Testis (tissue), 3 donors: ENCODE data around the gene EIF5A2. TPM values are rescaled to one million over a fixed set of nuclear protein-coding genes. Genes with fewer than 3 reads are reported as not detected.

ENCODE experiments used
- DNase-seq: peaks from one replicate; pipeline ENCODE4 v3.0.0-alpha.2; 2019
- H3K27ac ChIP-seq, 2 donors: fragments of 200-600 bp; sonication (generic); one replicate each; pipeline ENCODE4 v1.5.1; 2019
- H3K27me3 ChIP-seq: fragments of 200-600 bp; sonication (generic); one replicate; pipeline ENCODE4 v1.5.1; 2019
- H3K36me3 ChIP-seq: fragments of 200-600 bp; sonication (generic); one replicate; pipeline ENCODE4 v1.5.1; 2017; ENCODE audit warnings: low read depth; ENCODE audit errors: missing control alignments
- H3K4me1 ChIP-seq: fragments of 200-600 bp; sonication (generic); one replicate; pipeline ENCODE4 v1.5.1; 2019
- H3K4me3 ChIP-seq, 2 donors: fragments of 200-600 bp; sonication (generic); one replicate each; pipeline ENCODE4 v1.5.1; 2017 to 2019
- H3K9me3 ChIP-seq: fragments of 200-600 bp; sonication (generic); one replicate; pipeline ENCODE4 v1.5.1; 2017
- POLR2A ChIP-seq: fragments of 450-650 bp; IDR thresholded peaks from one replicate; pipeline ENCODE4 v1.6.1; 2017; ENCODE audit warnings: antibody characterized with exemption, mild to moderate bottlenecking, moderate library complexity
- WGBS, 2 donors: methylation state at CpG; one replicate each; pipeline ENCODE4 v1.1.5; 2018; 5-methylcytosine and 5-hydroxymethylcytosine counted together
- intact Hi-C: fragments of 100-400 bp; cut with DNase I; formaldehyde crosslinking; loops from one replicate; pipeline ENCODE4 v1.15.1; 2023; ENCODE audit warnings: low total_unique reads
- polyA plus RNA-seq: library from polyadenylated mRNA; stranded (reverse); fragments of 350-450 nt; fragmentation: Illumina TruSeq; extraction: RNeasy Lipid Tissue Mini Kit (QIAGEN cat#74804); gene quantifications from one replicate; pipeline ENCODE4 v1.2.3, GENCODE V29; 2014; ENCODE audit warnings: low read depth, low replicate concordance; ENCODE audit not compliant: insufficient read depth
- total RNA-seq, 2 donors: library from RNA; depleted of rRNA; stranded (reverse); fragments of >200 nt; gene quantifications; one replicate each; pipeline ENCODE4 v1.2.3, GENCODE V29; 2016
- TF ChIP-seq, protein P1 (sequence below), 3 experiments: fragments of 450-650 bp in 2 of 3; fragments of 200-600 bp in 1 of 3; sonication (generic) in 1 of 3; IDR thresholded peaks; one replicate each; pipeline ENCODE4 v1.5.1; 2016 to 2019; ENCODE audit warnings: antibody characterized with exemption in 3 of 3, mild to moderate bottlenecking in 2 of 3, moderate library complexity in 1 of 3

The EIF5A2 gene
- total and polyA plus RNA-seq, 3 donors from 2014 or later, result 3.6 to 60.0 (median 6.1) TPM

DNA sequence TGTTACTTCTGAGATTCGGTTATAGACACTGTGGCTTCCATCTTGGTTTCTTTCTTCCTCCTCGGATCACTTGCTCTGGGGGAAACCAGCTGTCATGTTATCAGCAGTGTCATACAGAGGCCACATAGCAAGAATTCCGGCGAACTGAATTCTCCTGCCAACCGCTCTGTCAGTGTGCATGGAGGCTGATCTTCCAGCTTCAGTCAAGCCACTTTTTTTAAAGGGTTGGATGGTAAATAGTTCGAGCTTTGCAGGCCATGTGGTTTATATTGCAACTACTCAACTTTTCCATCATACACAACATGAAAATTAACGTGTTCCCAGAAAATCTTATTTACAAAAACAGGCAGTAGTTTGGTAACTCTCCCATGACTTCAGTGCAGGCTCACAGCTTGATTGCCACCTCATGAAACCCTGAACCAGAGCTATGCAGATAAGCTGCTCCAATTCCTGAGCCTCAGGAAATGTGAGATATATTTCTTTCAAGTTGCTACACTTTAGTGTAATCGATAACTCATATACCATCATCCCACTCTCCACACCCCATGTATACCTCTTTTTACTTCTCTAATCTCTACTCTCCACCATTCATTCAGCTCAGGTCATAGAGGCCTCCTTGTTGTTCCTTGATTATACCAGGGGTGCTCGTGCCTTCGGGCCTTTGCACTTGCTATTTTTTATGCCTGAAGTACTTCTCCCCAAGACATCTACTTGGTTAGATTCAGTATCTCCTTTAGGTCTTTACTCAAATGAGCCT, 45.6 kb downstream of the EIF5A2 start:
- H3K4me1 ChIP-seq, result no peaks in the 10 kb centered on the region
- H3K27me3 ChIP-seq, result no peaks in the 10 kb centered on the region
- no peak overlapping the region for H3K27ac ChIP-seq
- intact Hi-C loops, result no loop called here
- no peaks in the 10 kb centered on the region for H3K36me3 ChIP-seq
- H3K4me3 ChIP-seq, result no peak overlapping the region
- DNase-seq, result no peak
- TF ChIP-seq, protein P1, sequence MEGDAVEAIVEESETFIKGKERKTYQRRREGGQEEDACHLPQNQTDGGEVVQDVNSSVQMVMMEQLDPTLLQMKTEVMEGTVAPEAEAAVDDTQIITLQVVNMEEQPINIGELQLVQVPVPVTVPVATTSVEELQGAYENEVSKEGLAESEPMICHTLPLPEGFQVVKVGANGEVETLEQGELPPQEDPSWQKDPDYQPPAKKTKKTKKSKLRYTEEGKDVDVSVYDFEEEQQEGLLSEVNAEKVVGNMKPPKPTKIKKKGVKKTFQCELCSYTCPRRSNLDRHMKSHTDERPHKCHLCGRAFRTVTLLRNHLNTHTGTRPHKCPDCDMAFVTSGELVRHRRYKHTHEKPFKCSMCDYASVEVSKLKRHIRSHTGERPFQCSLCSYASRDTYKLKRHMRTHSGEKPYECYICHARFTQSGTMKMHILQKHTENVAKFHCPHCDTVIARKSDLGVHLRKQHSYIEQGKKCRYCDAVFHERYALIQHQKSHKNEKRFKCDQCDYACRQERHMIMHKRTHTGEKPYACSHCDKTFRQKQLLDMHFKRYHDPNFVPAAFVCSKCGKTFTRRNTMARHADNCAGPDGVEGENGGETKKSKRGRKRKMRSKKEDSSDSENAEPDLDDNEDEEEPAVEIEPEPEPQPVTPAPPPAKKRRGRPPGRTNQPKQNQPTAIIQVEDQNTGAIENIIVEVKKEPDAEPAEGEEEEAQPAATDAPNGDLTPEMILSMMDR (IDR thresholded peaks at IDR 0.05), result no peak
- TF ChIP-seq POLR2A, result no peak
- no peaks in the 10 kb centered on the region for H3K9me3 ChIP-seq
- WGBS, 2 donors, result 82 to 86% methylated on average over 10 of the region's 10 CpGs

DNA sequence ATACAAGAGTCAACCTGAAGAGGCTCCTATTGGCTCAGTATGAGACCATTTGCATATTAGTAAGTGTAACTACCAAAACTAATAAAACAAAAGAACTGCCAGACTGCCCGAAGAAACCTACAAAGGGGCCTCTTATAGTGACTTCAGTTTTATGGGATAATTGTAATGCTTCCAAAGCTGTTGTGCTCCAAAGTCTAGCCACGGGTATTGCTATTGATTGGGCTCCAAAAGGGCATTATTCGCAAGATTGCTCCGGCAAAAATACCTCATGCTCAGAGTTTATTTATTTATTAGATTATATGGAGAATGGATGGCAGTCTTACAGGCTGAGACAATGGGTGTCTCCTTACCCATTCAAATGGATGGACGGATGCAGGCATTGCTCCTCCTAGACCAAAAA, 49.8 kb downstream of the EIF5A2 start:
- intact Hi-C loops, result no loop called here
- TF ChIP-seq POLR2A, result no peak
- TF ChIP-seq, protein P1 (IDR thresholded peaks at IDR 0.05), result no peak
- DNase-seq, result no peak
- Histone ChIP-seq H3K4me1 (no peaks in the 10 kb centered on the region), H3K36me3 (no peaks in the 10 kb centered on the region), H3K4me3 (no peak overlapping the region), H3K27me3 (no peaks in the 10 kb centered on the region), H3K9me3 (no peaks in the 10 kb centered on the region), H3K27ac (no peak overlapping the region)
- 77 to 89% methylated on average over 5 of the region's 5 CpGs for WGBS, 2 donors

DNA sequence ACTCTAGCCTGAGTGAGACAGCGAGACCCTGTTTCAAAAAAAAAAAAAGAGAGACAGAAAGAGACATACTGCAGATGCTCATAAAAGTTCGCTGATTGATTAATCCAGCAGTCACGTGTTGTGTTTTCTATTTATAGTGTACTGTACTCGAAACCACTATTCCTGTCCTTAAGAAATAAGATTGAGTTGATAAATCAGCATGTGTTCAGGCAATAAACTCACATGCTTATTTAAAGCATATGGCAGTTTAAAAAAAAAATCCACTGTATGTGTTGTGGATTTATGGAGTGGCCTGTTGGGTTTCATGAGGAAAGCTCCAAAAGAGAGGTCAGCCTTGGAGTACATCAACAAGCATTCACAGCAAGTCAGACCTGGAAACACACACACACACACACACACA, 56.1 kb downstream of the EIF5A2 start:
- H3K4me3 ChIP-seq, result no peak overlapping the region
- H3K27me3 ChIP-seq, result no peaks in the 10 kb centered on the region
- no peaks in the 10 kb centered on the region for H3K4me1 ChIP-seq
- H3K36me3 ChIP-seq, result no peaks in the 10 kb centered on the region
- TF ChIP-seq, protein P1 (IDR thresholded peaks at IDR 0.05), result no peak
- no peak for TF ChIP-seq POLR2A
- H3K9me3 ChIP-seq, result no peaks in the 10 kb centered on the region
- intact Hi-C loops, result no loop called here
- no peak overlapping the region for H3K27ac ChIP-seq
- 88 to 91% methylated on average over 4 of the region's 4 CpGs for WGBS, 2 donors
- DNase-seq, result no peak

DNA sequence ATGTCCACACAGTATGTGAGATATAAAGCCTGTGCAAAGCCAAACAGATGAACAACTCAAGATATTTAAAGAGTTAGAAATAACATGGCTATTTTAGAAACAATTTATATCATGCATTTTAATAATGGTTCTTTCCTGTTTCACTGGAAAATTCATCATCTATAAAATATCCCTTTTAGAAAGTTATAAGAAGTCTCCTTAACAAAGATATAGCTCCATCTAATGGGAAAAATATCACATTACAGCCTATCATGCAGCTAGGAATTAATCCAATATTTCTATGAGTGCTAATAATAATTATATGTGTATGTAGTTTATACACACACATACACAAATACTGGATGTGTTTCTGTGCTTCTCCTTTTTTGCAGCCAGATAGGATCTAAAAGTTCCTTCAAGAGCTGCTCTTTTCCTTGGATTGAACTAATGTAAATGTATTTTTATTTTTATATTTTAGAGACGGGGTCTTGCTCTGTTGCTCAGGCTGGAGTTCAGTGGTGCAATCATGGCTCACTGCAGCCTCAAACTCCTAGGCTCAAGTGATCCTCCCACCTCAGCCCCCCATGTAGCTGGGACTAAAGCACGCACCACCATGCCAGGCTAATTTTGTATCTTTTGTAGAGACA, 60.0 kb downstream of the EIF5A2 start:
- Histone ChIP-seq H3K9me3 (no peaks in the 10 kb centered on the region), H3K36me3 (no peaks in the 10 kb centered on the region), H3K27ac (no peak overlapping the region), H3K27me3 (no peaks in the 10 kb centered on the region), H3K4me3 (no peak overlapping the region), H3K4me1 (no peaks in the 10 kb centered on the region)
- WGBS, 2 donors, result 93 to 96% methylated on average over 2 of the region's 2 CpGs
- intact Hi-C loops, result no loop called here
- no peak for TF ChIP-seq POLR2A
- TF ChIP-seq, protein P1 (IDR thresholded peaks at IDR 0.05), result peak in 1 of 3 experiments; percentile 50
- DNase-seq, result no peak
